Sigmoid colon (tissue), 7 donors: ENCODE results near the gene NPTX2. TPM values are rescaled to one million over a fixed set of nuclear protein-coding genes. Genes with fewer than 3 reads are reported as not detected.

ENCODE experiments used
- DNase-seq: peaks from one replicate; pipeline ENCODE4 v3.0.0-alpha.2; 2019
- H3K27ac ChIP-seq, 4 donors: fragments of 200-600 bp; sonication (generic); one replicate each; pipeline ENCODE4 v1.5.1; 2016 to 2019; ENCODE audit warnings: mild to moderate bottlenecking in 1 of 4
- H3K27me3 ChIP-seq, 3 donors: fragments of 200-600 bp; sonication (generic); one replicate each; pipeline ENCODE4 v1.5.1; 2019; ENCODE audit warnings: mild to moderate bottlenecking in 1 of 3
- H3K36me3 ChIP-seq, 4 donors: fragments of 200-600 bp; sonication (generic); one replicate each; pipeline ENCODE4 v1.5.1; 2016 to 2019
- H3K4me1 ChIP-seq, 4 donors: fragments of 200-600 bp; sonication (generic); one replicate each; pipeline ENCODE4 v1.5.1; 2017 to 2019
- H3K4me3 ChIP-seq, 4 donors: fragments of 200-600 bp; sonication (generic); one replicate each; pipeline ENCODE4 v1.5.1; 2017 to 2019; ENCODE audit warnings: mild to moderate bottlenecking in 2 of 4, moderate library complexity in 1 of 4
- H3K9me3 ChIP-seq, 4 donors: fragments of 200-600 bp in 3 of 4; sonication (generic) in 3 of 4; one replicate each; pipeline versions ENCODE4 v1.5.1 to v1.6.1; 2013 to 2019
- EP300 ChIP-seq, 4 donors: sonication (generic); formaldehyde crosslinking; IDR thresholded peaks; one replicate each; pipeline ENCODE4 v1.6.1; 2017; ENCODE audit warnings: antibody characterized with exemption in 4 of 4
- POLR2A ChIP-seq, 2 donors: fragments of 450-650 bp; IDR thresholded peaks; one replicate each; pipeline ENCODE4 v1.6.1; 2016; ENCODE audit warnings: antibody characterized with exemption in 2 of 2, mild to moderate bottlenecking in 2 of 2, moderate library complexity in 2 of 2
- POLR2AphosphoS5 ChIP-seq, 4 donors: sonication (generic); formaldehyde crosslinking; IDR thresholded peaks; one replicate each; pipeline ENCODE4 v1.6.1; 2017; ENCODE audit warnings: antibody characterized with exemption in 4 of 4
- WGBS, 2 donors: extraction: QIAGEN DNeasy Blood & Tissue Kit; methylation state at CpG; one replicate each; pipeline ENCODE4 v1.1.7; 2013; 5-methylcytosine and 5-hydroxymethylcytosine counted together
- intact Hi-C: fragments of 100-400 bp; cut with DNase I; formaldehyde crosslinking; loops from one replicate; pipeline ENCODE4 v1.15.1; 2023
- polyA plus RNA-seq, 3 donors: library from polyadenylated mRNA; stranded (reverse); fragments of 200-250 nt; gene quantifications; one replicate each; pipeline ENCODE4 v1.2.3, GENCODE V29; 2013
- total RNA-seq, 4 donors: library from RNA; depleted of rRNA; stranded (reverse); fragments of >200 nt; gene quantifications; one replicate each; pipeline ENCODE4 v1.1.0, GENCODE V29; 2016
- TF ChIP-seq, protein P1 (sequence below), 4 experiments: fragments of 450-650 bp in 3 of 4; fragments of 200-600 bp in 1 of 4; IDR thresholded peaks; one replicate each; pipeline ENCODE4 v1.5.1; 2016 to 2019; ENCODE audit warnings: antibody characterized with exemption in 4 of 4, mild to moderate bottlenecking in 3 of 4, moderate library complexity in 2 of 4
- donor health status: healthy with polysubstance abuse.
- donor health status: Bipolar disorder and iron deficiency.
- donor health status: healthy.

The NPTX2 gene
- total and polyA plus RNA-seq, 7 donors: 0.23 to 21.8 (median 8.1) TPM

DNA sequence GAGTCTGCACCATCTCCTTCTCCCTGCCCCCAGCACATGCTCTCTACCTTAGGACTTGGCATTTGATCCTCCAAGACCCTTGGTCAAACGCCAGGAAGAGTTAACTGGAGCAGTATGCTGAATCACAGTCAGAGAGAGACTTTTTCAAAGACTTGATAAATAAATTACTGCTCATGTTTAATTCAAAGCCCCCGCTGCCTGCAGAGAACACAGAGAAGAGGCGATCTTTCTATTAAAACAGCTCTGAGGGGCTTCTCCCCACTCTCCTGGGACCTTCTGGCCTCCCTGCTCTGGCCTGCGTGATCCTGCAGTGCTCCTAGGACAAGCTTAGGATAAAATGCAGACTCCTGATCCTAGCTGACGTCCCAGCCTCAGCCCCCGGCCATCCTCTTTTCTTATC lies 47.8 kb downstream of the NPTX2 start:
- intact Hi-C loops: no loop called here
- DNase-seq: no peak
- 83% methylated on average over 6 of the region's 6 CpGs for WGBS, 2 donors

DNA sequence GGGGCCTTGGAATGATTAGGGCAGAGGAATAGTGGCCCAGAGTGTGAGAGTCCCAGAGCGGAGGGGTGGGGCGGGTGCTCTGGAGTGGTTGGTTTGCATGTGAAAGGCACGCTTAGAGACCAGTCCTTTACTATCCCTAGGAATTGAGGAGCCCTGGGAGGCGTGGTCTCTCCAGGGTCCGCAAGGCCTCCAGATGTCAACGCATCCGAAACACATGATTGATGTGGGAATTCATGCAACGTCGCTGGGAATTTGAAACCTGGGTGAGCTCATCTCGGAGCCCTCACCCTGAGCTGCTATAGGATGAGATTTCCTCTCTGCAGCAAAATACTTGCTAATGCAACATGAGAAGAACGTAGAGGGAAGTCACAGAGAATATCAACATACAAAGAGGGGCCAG lies 51.2 kb downstream of the NPTX2 start:
- Histone ChIP-seq H3K4me1 (no peaks in the 10 kb centered on the region), H3K27me3 (peaks cover 0 to 8% (median 0%) of the 10 kb centered on the region in 3 donors), H3K36me3 (no peaks in the 10 kb centered on the region), H3K4me3 (no peak overlapping the region), H3K27ac (no peak overlapping the region), H3K9me3 (peaks cover 0 to 2% (median 0%) of the 10 kb centered on the region in 4 donors)
- TF ChIP-seq POLR2A (IDR thresholded peaks at IDR 0.05) (no peak), POLR2AphosphoS5 (IDR thresholded peaks at IDR 0.05) (no peak), EP300 (IDR thresholded peaks at IDR 0.05) (no peak)
- WGBS, 2 donors: 43 to 55% methylated on average over 11 of the region's 11 CpGs
- intact Hi-C loops: no loop called here
- no peak for DNase-seq

More for the DNA sequence above, 47.8 kb downstream of the NPTX2 start:
- Histone ChIP-seq H3K4me1 (no peaks in the 10 kb centered on the region), H3K27me3 (peaks cover 0 to 4% (median 0%) of the 10 kb centered on the region in 3 donors), H3K9me3 (no peaks in the 10 kb centered on the region), H3K36me3 (no peaks in the 10 kb centered on the region), H3K4me3 (no peak overlapping the region), H3K27ac (no peak overlapping the region)
- TF ChIP-seq EP300 (IDR thresholded peaks at IDR 0.05) (no peak), POLR2A (IDR thresholded peaks at IDR 0.05) (no peak), POLR2AphosphoS5 (IDR thresholded peaks at IDR 0.05) (no peak)
- TF ChIP-seq, protein P1, sequence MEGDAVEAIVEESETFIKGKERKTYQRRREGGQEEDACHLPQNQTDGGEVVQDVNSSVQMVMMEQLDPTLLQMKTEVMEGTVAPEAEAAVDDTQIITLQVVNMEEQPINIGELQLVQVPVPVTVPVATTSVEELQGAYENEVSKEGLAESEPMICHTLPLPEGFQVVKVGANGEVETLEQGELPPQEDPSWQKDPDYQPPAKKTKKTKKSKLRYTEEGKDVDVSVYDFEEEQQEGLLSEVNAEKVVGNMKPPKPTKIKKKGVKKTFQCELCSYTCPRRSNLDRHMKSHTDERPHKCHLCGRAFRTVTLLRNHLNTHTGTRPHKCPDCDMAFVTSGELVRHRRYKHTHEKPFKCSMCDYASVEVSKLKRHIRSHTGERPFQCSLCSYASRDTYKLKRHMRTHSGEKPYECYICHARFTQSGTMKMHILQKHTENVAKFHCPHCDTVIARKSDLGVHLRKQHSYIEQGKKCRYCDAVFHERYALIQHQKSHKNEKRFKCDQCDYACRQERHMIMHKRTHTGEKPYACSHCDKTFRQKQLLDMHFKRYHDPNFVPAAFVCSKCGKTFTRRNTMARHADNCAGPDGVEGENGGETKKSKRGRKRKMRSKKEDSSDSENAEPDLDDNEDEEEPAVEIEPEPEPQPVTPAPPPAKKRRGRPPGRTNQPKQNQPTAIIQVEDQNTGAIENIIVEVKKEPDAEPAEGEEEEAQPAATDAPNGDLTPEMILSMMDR (IDR thresholded peaks at IDR 0.05): no peak

DNA sequence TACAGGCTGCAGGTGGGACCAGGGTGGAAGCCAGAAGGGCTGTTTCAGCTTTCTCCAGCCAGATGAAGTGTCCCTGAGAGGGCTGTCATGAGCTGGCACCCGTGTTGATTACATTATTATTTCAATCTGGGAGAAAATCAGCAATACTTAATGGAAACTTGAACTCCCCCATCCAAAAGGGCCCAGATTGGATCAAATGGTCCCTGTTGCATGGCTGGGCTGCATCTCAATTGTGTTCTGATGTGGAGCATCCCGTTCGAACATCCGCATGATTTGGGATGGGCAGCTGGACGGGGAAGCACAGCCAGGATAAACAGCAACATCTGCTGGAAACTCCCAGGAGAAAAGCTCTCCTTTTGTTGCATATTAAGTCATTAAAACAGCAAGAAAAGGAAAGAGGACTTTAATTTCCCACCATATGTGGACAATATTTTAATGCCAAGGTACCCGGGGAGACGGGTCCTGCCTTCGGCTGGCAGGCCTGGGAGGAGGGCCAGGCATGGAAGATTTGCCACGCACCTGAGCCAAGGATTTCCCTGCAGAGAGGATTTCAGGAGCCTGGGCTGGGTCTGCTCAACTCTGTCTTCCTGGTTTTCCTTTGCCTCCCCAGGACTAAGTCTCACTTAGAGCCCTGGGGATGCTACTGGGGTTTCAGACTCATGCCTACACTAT lies 52.4 kb downstream of the NPTX2 start:
- WGBS, 2 donors: 67 to 73% methylated on average over 9 of the region's 9 CpGs
- intact Hi-C loops: no loop called here

DNA sequence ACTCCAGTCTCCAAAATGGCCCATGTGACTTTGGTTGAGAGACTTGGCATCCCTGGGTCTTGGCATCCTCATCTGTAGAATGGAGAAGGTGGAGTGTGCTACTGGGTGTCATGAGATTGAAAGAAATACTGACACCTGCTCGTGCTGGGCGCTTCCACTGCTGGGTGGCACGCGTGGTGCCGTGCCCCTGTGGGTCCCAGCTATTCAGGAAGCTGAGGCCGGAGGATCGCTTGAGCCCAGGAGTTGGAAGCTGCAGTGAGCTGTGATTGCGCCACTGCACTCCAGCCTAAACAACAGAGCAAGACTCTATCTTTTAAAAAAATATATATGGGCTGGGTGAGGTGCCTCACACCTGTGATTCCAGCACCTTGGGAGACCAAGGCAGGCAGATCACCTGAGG lies 53.1 kb downstream of the NPTX2 start:
- peaks cover 0 to 4% (median 0%) of the 10 kb centered on the region in 4 donors for H3K9me3 ChIP-seq
- H3K4me3 ChIP-seq: no peak overlapping the region
- no peak for DNase-seq
- H3K36me3 ChIP-seq: no peaks in the 10 kb centered on the region
- no peaks in the 10 kb centered on the region for H3K4me1 ChIP-seq
- TF ChIP-seq POLR2AphosphoS5 (IDR thresholded peaks at IDR 0.05) (no peak), POLR2A (IDR thresholded peaks at IDR 0.05) (no peak), EP300 (IDR thresholded peaks at IDR 0.05) (no peak)
- TF ChIP-seq, protein P1 (IDR thresholded peaks at IDR 0.05): no peak
- intact Hi-C loops: no loop called here
- H3K27ac ChIP-seq: no peak overlapping the region
- 92% methylated on average over 8 of the region's 8 CpGs for WGBS, 2 donors
- H3K27me3 ChIP-seq: peaks cover 0 to 8% (median 0%) of the 10 kb centered on the region in 3 donors

More for the DNA sequence above, 52.4 kb downstream of the NPTX2 start:
- Histone ChIP-seq H3K9me3 (peaks cover 0 to 4% (median 0%) of the 10 kb centered on the region in 4 donors), H3K27ac (no peak overlapping the region), H3K27me3 (peaks cover 0 to 8% (median 0%) of the 10 kb centered on the region in 3 donors), H3K4me3 (no peak overlapping the region), H3K36me3 (no peaks in the 10 kb centered on the region), H3K4me1 (no peaks in the 10 kb centered on the region)
- DNase-seq: no peak
- TF ChIP-seq POLR2AphosphoS5 (IDR thresholded peaks at IDR 0.05) (no peak), POLR2A (IDR thresholded peaks at IDR 0.05) (no peak), EP300 (IDR thresholded peaks at IDR 0.05) (no peak)
- TF ChIP-seq, protein P1 (IDR thresholded peaks at IDR 0.05): no peak

DNA sequence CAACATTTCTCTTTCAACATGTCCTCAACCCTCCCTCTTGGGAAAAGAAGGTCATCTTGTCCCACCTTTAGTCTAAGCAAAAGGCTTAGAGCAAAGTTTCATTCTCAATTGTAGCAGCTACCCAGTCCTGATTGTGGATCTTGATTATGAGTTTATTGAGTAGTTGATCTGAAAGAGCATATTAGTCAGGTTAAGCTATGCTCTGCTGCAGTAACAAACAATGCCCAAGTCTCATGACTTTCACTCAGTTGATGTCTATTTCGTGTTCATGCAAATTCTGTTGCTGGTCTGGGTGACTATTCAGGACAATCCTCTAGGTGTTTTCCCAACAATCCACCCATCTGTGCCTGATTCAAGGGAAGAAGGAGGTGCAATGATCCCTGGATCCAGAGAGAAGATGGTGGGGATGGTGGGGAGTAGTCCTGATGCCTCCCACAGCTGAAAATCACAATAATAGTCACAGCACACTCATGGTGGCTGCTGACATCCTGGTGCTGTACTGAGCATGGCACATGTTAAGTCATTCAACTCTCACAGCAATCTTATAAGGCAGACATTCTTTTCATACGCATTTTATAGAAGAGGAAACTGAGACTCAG lies 54.7 kb downstream of the NPTX2 start:
- H3K4me3 ChIP-seq: no peak overlapping the region
- 46 to 47% methylated on average over 2 of the region's 2 CpGs for WGBS, 2 donors
- H3K27ac ChIP-seq: no peak overlapping the region
- no peak for DNase-seq
- TF ChIP-seq POLR2AphosphoS5 (IDR thresholded peaks at IDR 0.05) (no peak), POLR2A (IDR thresholded peaks at IDR 0.05) (no peak), EP300 (IDR thresholded peaks at IDR 0.05) (no peak)
- TF ChIP-seq, protein P1 (IDR thresholded peaks at IDR 0.05): no peak
- H3K27me3 ChIP-seq: peaks cover 0 to 8% (median 0%) of the 10 kb centered on the region in 3 donors
- intact Hi-C loops: no loop called here
- peaks cover 0 to 4% (median 0%) of the 10 kb centered on the region in 4 donors for H3K9me3 ChIP-seq
- H3K36me3 ChIP-seq: no peaks in the 10 kb centered on the region
- no peaks in the 10 kb centered on the region for H3K4me1 ChIP-seq
